Glutamatergic neuron (in vitro differentiated cells): ENCODE measurements around the gene VAV2. TPM values are rescaled to one million over a fixed set of nuclear protein-coding genes. Genes with fewer than 3 reads are reported as not detected.

Source experiments
- DNase-seq: peaks from one replicate; pipeline ENCODE4 v3.0.0; 2022
- H3K27ac Mint-ChIP-seq: one replicate; pipeline ENCODE4 v1.8.0; 2020; ENCODE audit warnings: mild to moderate bottlenecking, mixed read lengths, inconsistent platforms; ENCODE audit not compliant: unreplicated experiment
- H3K27me3 Mint-ChIP-seq: one replicate; pipeline ENCODE4 v1.8.0; 2020; ENCODE audit warnings: mild to moderate bottlenecking, moderate library complexity, mixed read lengths, inconsistent platforms; ENCODE audit not compliant: unreplicated experiment
- H3K36me3 Mint-ChIP-seq: one replicate; pipeline ENCODE4 v1.8.0; 2020; ENCODE audit warnings: mild to moderate bottlenecking, mixed read lengths, inconsistent platforms; ENCODE audit not compliant: unreplicated experiment
- H3K4me1 Mint-ChIP-seq: one replicate; pipeline ENCODE4 v1.8.0; 2020; ENCODE audit warnings: mild to moderate bottlenecking, low read depth, mixed read lengths, inconsistent platforms; ENCODE audit not compliant: unreplicated experiment
- H3K4me3 Mint-ChIP-seq: one replicate; pipeline ENCODE4 v1.8.0; 2020; ENCODE audit warnings: mild to moderate bottlenecking, mixed read lengths, inconsistent platforms; ENCODE audit not compliant: unreplicated experiment
- H3K9me3 Mint-ChIP-seq: one replicate; pipeline ENCODE4 v1.8.0; 2020; ENCODE audit warnings: mild to moderate bottlenecking, moderate library complexity, mixed read lengths, inconsistent platforms; ENCODE audit not compliant: unreplicated experiment
- CTCF ChIP-seq: fragments of 200-600 bp; sonication (generic); IDR thresholded peaks from one replicate; pipeline ENCODE4 v1.5.0; 2021; ENCODE audit not compliant: partially characterized antibody, unreplicated experiment
- total RNA-seq: library from RNA; stranded (reverse); fragmentation: NEBNext Ultra II Directional; extraction: Animal tissue kit (Norgen Biotek cat#: 25700); gene quantifications from one replicate; pipeline ENCODE4 v1.2.1, GENCODE V29; 2021; ENCODE audit not compliant: unreplicated experiment

The VAV2 gene
- total RNA-seq, 1 donor from 2014 or later: 270 TPM

GRCh38 chr9:133718563-133719315 is 273.4 kb downstream of the VAV2 start:
- Mint-ChIP-seq H3K27me3 (peaks cover 11% of the 10 kb centered on the region), H3K4me3 (no peak overlapping the region), H3K9me3 (peaks cover 6% of the 10 kb centered on the region), H3K27ac (no peak overlapping the region), H3K36me3 (peaks cover 14% of the 10 kb centered on the region), H3K4me1 (peaks cover 14% of the 10 kb centered on the region)
- no peak for TF ChIP-seq CTCF
- DNase-seq: peak; percentile 7

GRCh38 chr9:133717113-133718031 is 274.8 kb downstream of the VAV2 start:
- peaks cover 14% of the 10 kb centered on the region for H3K4me1 Mint-ChIP-seq
- DNase-seq: peak; percentile 7
- H3K36me3 Mint-ChIP-seq: peaks cover 11% of the 10 kb centered on the region
- peaks cover 11% of the 10 kb centered on the region for H3K27me3 Mint-ChIP-seq
- H3K4me3 Mint-ChIP-seq: no peak overlapping the region
- TF ChIP-seq CTCF: no peak
- peaks cover 6% of the 10 kb centered on the region for H3K9me3 Mint-ChIP-seq
- H3K27ac Mint-ChIP-seq: no peak overlapping the region

GRCh38 chr9:133716564-133717112 is 275.5 kb downstream of the VAV2 start:
- H3K36me3 Mint-ChIP-seq: peaks cover 11% of the 10 kb centered on the region
- TF ChIP-seq CTCF: no peak
- H3K27me3 Mint-ChIP-seq: peaks cover 11% of the 10 kb centered on the region
- no peak overlapping the region for H3K27ac Mint-ChIP-seq
- peaks cover 14% of the 10 kb centered on the region for H3K4me1 Mint-ChIP-seq
- peaks cover 6% of the 10 kb centered on the region for H3K9me3 Mint-ChIP-seq
- DNase-seq: peak; percentile 11
- no peak overlapping the region for H3K4me3 Mint-ChIP-seq

GRCh38 chr9:133715866-133716563 is 276.1 kb downstream of the VAV2 start:
- TF ChIP-seq CTCF: peak; percentile 14
- Mint-ChIP-seq H3K36me3 (peaks cover 8% of the 10 kb centered on the region), H3K4me1 (peaks cover 14% of the 10 kb centered on the region), H3K27me3 (peaks cover 11% of the 10 kb centered on the region), H3K4me3 (peak overlapping the region; percentile 46), H3K9me3 (peaks cover 6% of the 10 kb centered on the region), H3K27ac (no peak overlapping the region)
- peak; percentile 57 for DNase-seq
